Activated T-helper 17 cell treated with anti-CD3 and anti-CD28 coated beads, Interleukin-2, amount 50 U/mL, for 72 hours (primary cell): ENCODE data around the gene RASA4B. TPM values are rescaled to one million over a fixed set of nuclear protein-coding genes. Genes with fewer than 3 reads are reported as not detected.
"Not testable (repeated sequence)": the region's sequence is repeated elsewhere in the genome, so short reads cannot be mapped to it uniquely, and the experiment has no call there.

ENCODE experiments used
- ATAC-seq: fragments of 150-1000 bp; cut with Tn5 transposase; replicated peaks from 2 replicates; pipeline ENCODE4 v1.10.0; 2021; ENCODE audit warnings: mild to moderate bottlenecking, moderate library complexity
- H3K27ac Mint-ChIP-seq: one replicate; pipeline ENCODE4 v1.8.0; 2022; ENCODE audit warnings: mixed read lengths
- H3K27me3 Mint-ChIP-seq: one replicate; pipeline ENCODE4 v1.8.0; 2022; ENCODE audit warnings: mixed read lengths
- H3K36me3 Mint-ChIP-seq: one replicate; pipeline ENCODE4 v1.8.0; 2022; ENCODE audit warnings: low read depth, mild to moderate bottlenecking, mixed read lengths
- H3K4me1 Mint-ChIP-seq: one replicate; pipeline ENCODE4 v1.8.0; 2022; ENCODE audit warnings: mixed read lengths
- H3K4me3 Mint-ChIP-seq: one replicate; pipeline ENCODE4 v1.8.0; 2022; ENCODE audit warnings: mild to moderate bottlenecking, mixed read lengths
- H3K9me3 Mint-ChIP-seq: one replicate; pipeline ENCODE4 v1.8.0; 2022; ENCODE audit warnings: mixed read lengths
- total RNA-seq, 2 donors: library from RNA; stranded (reverse); gene quantifications; one replicate each; pipeline ENCODE4 v1.2.3, GENCODE V29; 2022

RASA4B gene
- total RNA-seq, 2 donors from 2014 or later: 14.1 to 23.3 TPM

- H3K36me3 Mint-ChIP-seq, H3K9me3 Mint-ChIP-seq, H3K4me1 Mint-ChIP-seq, H3K27ac Mint-ChIP-seq, H3K4me3 Mint-ChIP-seq, H3K27me3 Mint-ChIP-seq: not testable (repeated sequence)
- peak; percentile 72 for ATAC-seq
These were observed 23.0 kb downstream of the RASA4B start for GRCh38 chr7:102494473-102495149.

- H3K36me3 Mint-ChIP-seq, H3K27me3 Mint-ChIP-seq, H3K9me3 Mint-ChIP-seq, H3K4me1 Mint-ChIP-seq, H3K27ac Mint-ChIP-seq, H3K4me3 Mint-ChIP-seq: not testable (repeated sequence)
- peak; percentile 14 for ATAC-seq
These were observed 23.6 kb downstream of the RASA4B start for GRCh38 chr7:102494026-102494425.

- H3K27ac Mint-ChIP-seq: not testable (repeated sequence)
- ATAC-seq: peak; percentile 56
These were observed 24.2 kb downstream of the RASA4B start for GRCh38 chr7:102493220-102493935.

GRCh38 chr7:102490529-102491075 lies 27.0 kb downstream of the RASA4B start:
- not testable (repeated sequence) for H3K36me3 Mint-ChIP-seq, H3K4me1 Mint-ChIP-seq, H3K27ac Mint-ChIP-seq, H3K4me3 Mint-ChIP-seq, H3K27me3 Mint-ChIP-seq, H3K9me3 Mint-ChIP-seq
- ATAC-seq: peak; percentile 73

More at GRCh38 chr7:102493220-102493935, 24.2 kb downstream of the RASA4B start:
- H3K4me3 Mint-ChIP-seq, H3K36me3 Mint-ChIP-seq, H3K27me3 Mint-ChIP-seq, H3K9me3 Mint-ChIP-seq, H3K4me1 Mint-ChIP-seq: not testable (repeated sequence)

GRCh38 chr7:102484317-102484716 lies 33.3 kb downstream of the RASA4B start:
- ATAC-seq, H3K9me3 Mint-ChIP-seq, H3K36me3 Mint-ChIP-seq, H3K27ac Mint-ChIP-seq, H3K4me1 Mint-ChIP-seq, H3K27me3 Mint-ChIP-seq, H3K4me3 Mint-ChIP-seq: not testable (repeated sequence)

- not testable (repeated sequence) for H3K27me3 Mint-ChIP-seq, H3K27ac Mint-ChIP-seq, ATAC-seq, H3K4me1 Mint-ChIP-seq, H3K36me3 Mint-ChIP-seq, H3K4me3 Mint-ChIP-seq, H3K9me3 Mint-ChIP-seq
These were observed 35.6 kb downstream of the RASA4B start for GRCh38 chr7:102481962-102482361.

- H3K4me1 Mint-ChIP-seq: not testable (repeated sequence)
These were observed 37.5 kb downstream of the RASA4B start for GRCh38 chr7:102479982-102480637.

GRCh38 chr7:102479209-102479584 lies 38.4 kb downstream of the RASA4B start:
- H3K4me1 Mint-ChIP-seq, H3K27ac Mint-ChIP-seq, H3K9me3 Mint-ChIP-seq, H3K36me3 Mint-ChIP-seq, H3K27me3 Mint-ChIP-seq, H3K4me3 Mint-ChIP-seq: not testable (repeated sequence)
- ATAC-seq: peak; percentile 20

More at GRCh38 chr7:102479982-102480637, 37.5 kb downstream of the RASA4B start:
- ATAC-seq, H3K27me3 Mint-ChIP-seq, H3K27ac Mint-ChIP-seq, H3K4me3 Mint-ChIP-seq, H3K36me3 Mint-ChIP-seq, H3K9me3 Mint-ChIP-seq: not testable (repeated sequence)

- peak within 1 kb of the TSS; percentile 64 for H3K4me3 Mint-ChIP-seq
- not testable (repeated sequence) for H3K4me1 Mint-ChIP-seq, H3K27ac Mint-ChIP-seq, H3K36me3 Mint-ChIP-seq, H3K27me3 Mint-ChIP-seq, H3K9me3 Mint-ChIP-seq
- peak; percentile 85 for ATAC-seq
These were observed 39.0 kb downstream of the RASA4B start, which contains the start of gene POLR2J for GRCh38 chr7:102478314-102479208. Gene POLR2J, minus strand, starts transcription at chr7:102478922. Its CDS starts 62 bp downstream, at chr7:102478860.

- H3K4me1 Mint-ChIP-seq, H3K9me3 Mint-ChIP-seq, H3K4me3 Mint-ChIP-seq, H3K27ac Mint-ChIP-seq, H3K27me3 Mint-ChIP-seq, ATAC-seq: not testable (repeated sequence)
- H3K36me3 Mint-ChIP-seq: peaks cover 23% of the 10 kb centered on the region
These were observed 42.7 kb downstream of the RASA4B start for GRCh38 chr7:102474736-102475435.

GRCh38 chr7:102474116-102474515 lies 43.5 kb downstream of the RASA4B start:
- peaks cover 23% of the 10 kb centered on the region for H3K36me3 Mint-ChIP-seq
- H3K4me1 Mint-ChIP-seq, H3K27ac Mint-ChIP-seq, H3K4me3 Mint-ChIP-seq, ATAC-seq, H3K27me3 Mint-ChIP-seq, H3K9me3 Mint-ChIP-seq: not testable (repeated sequence)

- ATAC-seq: no peak
- Mint-ChIP-seq H3K4me1 (no peaks in the 10 kb centered on the region), H3K27ac (no peak overlapping the region), H3K9me3 (no peaks in the 10 kb centered on the region), H3K27me3 (no peaks in the 10 kb centered on the region), H3K36me3 (peaks cover 23% of the 10 kb centered on the region), H3K4me3 (no peak overlapping the region)
These were observed 44.1 kb downstream of the RASA4B start for GRCh38 chr7:102473271-102473991.
